Breast epithelium (tissue), 4 donors: ENCODE measurements around the gene ITPRID1. TPM values are rescaled to one million over a fixed set of nuclear protein-coding genes. Genes with fewer than 3 reads are reported as not detected.

Experiments used
- DNase-seq, 2 donors: peaks; one replicate each; pipeline ENCODE4 v3.0.0-alpha.2; 2019; ENCODE audit warnings: low spot score in 2 of 2
- H3K27ac ChIP-seq, 2 donors: fragments of 200-600 bp; sonication (generic) in 1 of 2; one replicate each; pipeline ENCODE4 v1.5.1; 2016 to 2019; ENCODE audit warnings: mild to moderate bottlenecking in 1 of 2
- H3K27me3 ChIP-seq, 2 donors: fragments of 200-600 bp; sonication (generic) in 1 of 2; one replicate each; pipeline versions ENCODE4 v1.5.1 to v1.6.0; 2017 to 2019; ENCODE audit warnings: control low read depth in 1 of 2, mild to moderate bottlenecking in 1 of 2
- H3K36me3 ChIP-seq: fragments of 200-600 bp; one replicate; pipeline ENCODE4 v1.5.1; 2019
- H3K4me1 ChIP-seq, 2 donors: fragments of 200-600 bp; sonication (generic); one replicate each; pipeline ENCODE4 v1.5.1; 2016 to 2019; ENCODE audit warnings: control low read depth in 1 of 2
- H3K4me3 ChIP-seq, 3 donors: fragments of 200-600 bp; sonication (generic); 1 replicate in 2 of 3; 2 replicates in 1 of 3; pipeline ENCODE4 v1.5.1; 2016 to 2019; ENCODE audit warnings: mild to moderate bottlenecking in 3 of 3, moderate library complexity in 2 of 3
- H3K9me3 ChIP-seq, 2 donors: fragments of 200-600 bp; sonication (generic) in 1 of 2; one replicate each; pipeline ENCODE4 v1.5.1; 2016 to 2019; ENCODE audit warnings: control low read depth in 1 of 2
- POLR2A ChIP-seq: fragments of 450-650 bp; IDR thresholded peaks from one replicate; pipeline ENCODE4 v1.6.1; 2016; ENCODE audit warnings: antibody characterized with exemption, mild to moderate bottlenecking, moderate library complexity
- POLR2AphosphoS5 ChIP-seq, 3 donors: sonication (generic); formaldehyde crosslinking; IDR thresholded peaks; one replicate each; pipeline ENCODE4 v1.6.1; 2017; ENCODE audit warnings: antibody characterized with exemption in 3 of 3
- intact Hi-C: fragments of 100-400 bp; cut with DNase I; formaldehyde crosslinking; loops from one replicate; pipeline ENCODE4 v1.15.1; 2023; ENCODE audit warnings: low total_unique reads
- total RNA-seq, 3 donors: library from RNA; depleted of rRNA; stranded (reverse); fragments of >200 nt; gene quantifications; one replicate each; pipeline ENCODE4 v1.1.0, GENCODE V29; 2016
- TF ChIP-seq, protein P1 (sequence below), 3 donors: fragments of 450-650 bp; IDR thresholded peaks; one replicate each; pipeline ENCODE4 v1.5.1; 2016 to 2017; ENCODE audit warnings: antibody characterized with exemption in 3 of 3, mild to moderate bottlenecking in 3 of 3, moderate library complexity in 3 of 3

Gene ITPRID1
- total RNA-seq, 3 donors from 2014 or later: 1.6 to 2.6 TPM; not detected in 1

DNA sequence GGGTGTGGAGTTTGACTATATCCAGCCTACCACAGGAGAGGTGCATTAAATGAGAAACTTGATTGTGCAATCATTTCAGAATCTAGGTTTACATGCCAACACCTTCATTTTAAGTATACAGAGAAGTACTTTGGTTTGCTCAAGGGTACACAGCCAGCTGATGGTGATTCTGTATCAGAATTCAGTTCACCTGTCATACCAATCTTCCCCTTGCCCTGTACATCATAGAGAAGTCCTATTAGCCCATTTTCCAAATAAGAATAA, 138.1 kb downstream of the ITPRID1 start:
- Histone ChIP-seq H3K27me3 (no peaks in the 10 kb centered on the region), H3K4me1 (no peaks in the 10 kb centered on the region), H3K4me3 (no peak overlapping the region), H3K9me3 (no peaks in the 10 kb centered on the region), H3K36me3 (no peaks in the 10 kb centered on the region), H3K27ac (no peak overlapping the region)
- intact Hi-C loops: loop anchor here (10.0 kb wide), 1 partner anchor 517 kb away; no protein-coding TSS in a partner anchor
- DNase-seq: no peak
- TF ChIP-seq POLR2A (no peak), POLR2AphosphoS5 (IDR thresholded peaks at IDR 0.05) (no peak)
- TF ChIP-seq, protein P1, sequence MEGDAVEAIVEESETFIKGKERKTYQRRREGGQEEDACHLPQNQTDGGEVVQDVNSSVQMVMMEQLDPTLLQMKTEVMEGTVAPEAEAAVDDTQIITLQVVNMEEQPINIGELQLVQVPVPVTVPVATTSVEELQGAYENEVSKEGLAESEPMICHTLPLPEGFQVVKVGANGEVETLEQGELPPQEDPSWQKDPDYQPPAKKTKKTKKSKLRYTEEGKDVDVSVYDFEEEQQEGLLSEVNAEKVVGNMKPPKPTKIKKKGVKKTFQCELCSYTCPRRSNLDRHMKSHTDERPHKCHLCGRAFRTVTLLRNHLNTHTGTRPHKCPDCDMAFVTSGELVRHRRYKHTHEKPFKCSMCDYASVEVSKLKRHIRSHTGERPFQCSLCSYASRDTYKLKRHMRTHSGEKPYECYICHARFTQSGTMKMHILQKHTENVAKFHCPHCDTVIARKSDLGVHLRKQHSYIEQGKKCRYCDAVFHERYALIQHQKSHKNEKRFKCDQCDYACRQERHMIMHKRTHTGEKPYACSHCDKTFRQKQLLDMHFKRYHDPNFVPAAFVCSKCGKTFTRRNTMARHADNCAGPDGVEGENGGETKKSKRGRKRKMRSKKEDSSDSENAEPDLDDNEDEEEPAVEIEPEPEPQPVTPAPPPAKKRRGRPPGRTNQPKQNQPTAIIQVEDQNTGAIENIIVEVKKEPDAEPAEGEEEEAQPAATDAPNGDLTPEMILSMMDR (IDR thresholded peaks at IDR 0.05): no peak

DNA sequence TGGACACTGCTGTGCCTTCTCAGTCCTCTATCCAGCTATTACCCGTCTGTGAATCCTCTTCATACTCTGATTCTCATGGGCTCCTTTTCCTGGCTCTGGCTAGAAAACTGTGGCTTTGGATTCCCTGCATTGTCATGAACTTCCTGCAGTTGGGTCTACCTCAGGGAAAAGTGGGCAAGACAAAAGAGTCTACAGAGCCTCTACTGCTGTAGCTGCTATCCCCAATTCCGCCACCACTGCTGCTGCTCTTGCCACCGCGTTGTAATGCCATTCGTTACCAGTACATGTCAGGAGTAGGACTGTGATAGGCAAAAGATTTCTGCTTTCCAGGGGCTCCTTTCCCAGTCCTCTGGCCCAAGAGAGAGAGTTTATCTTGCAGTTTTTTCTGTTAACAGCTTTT, 149.2 kb downstream of the ITPRID1 start:
- no peak for TF ChIP-seq POLR2AphosphoS5 (IDR thresholded peaks at IDR 0.05)
- TF ChIP-seq, protein P1 (IDR thresholded peaks at IDR 0.05): no peak
- TF ChIP-seq POLR2A: no peak
- no peaks in the 10 kb centered on the region for H3K36me3 ChIP-seq
- intact Hi-C loops: loop anchor here (10.0 kb wide), 1 partner anchor 182 kb away; no protein-coding TSS in a partner anchor
- H3K4me1 ChIP-seq: no peaks in the 10 kb centered on the region
- DNase-seq: no peak
- no peaks in the 10 kb centered on the region for H3K27me3 ChIP-seq
- H3K27ac ChIP-seq: no peak overlapping the region
- H3K9me3 ChIP-seq: no peaks in the 10 kb centered on the region
- no peak overlapping the region for H3K4me3 ChIP-seq

DNA sequence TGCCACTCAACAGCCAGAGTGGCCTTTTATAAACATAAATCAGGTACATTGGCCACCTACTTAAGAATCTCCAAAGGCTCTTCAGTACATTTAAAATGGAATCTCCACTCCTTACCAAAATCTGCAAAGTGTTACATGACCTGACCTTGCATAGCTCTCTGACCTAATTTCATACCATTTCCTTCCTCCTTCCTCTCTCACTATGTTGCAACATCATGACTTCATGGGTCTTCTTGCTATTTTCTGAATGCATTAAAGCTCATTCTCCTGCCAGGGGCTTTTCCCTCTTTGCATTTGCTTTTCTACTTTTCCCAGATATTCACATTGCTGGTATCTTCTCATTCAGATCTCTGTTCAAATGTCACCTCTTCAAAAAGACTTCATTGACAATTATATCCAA, 151.0 kb downstream of the ITPRID1 start:
- Histone ChIP-seq H3K4me3 (no peak overlapping the region), H3K36me3 (no peaks in the 10 kb centered on the region), H3K27ac (no peak overlapping the region), H3K27me3 (no peaks in the 10 kb centered on the region), H3K9me3 (no peaks in the 10 kb centered on the region), H3K4me1 (no peaks in the 10 kb centered on the region)
- intact Hi-C loops: loop anchor here (10.0 kb wide), 1 partner anchor 180 kb away; no protein-coding TSS in a partner anchor
- no peak for DNase-seq
- TF ChIP-seq POLR2AphosphoS5 (IDR thresholded peaks at IDR 0.05): no peak
- no peak for TF ChIP-seq POLR2A
- TF ChIP-seq, protein P1 (IDR thresholded peaks at IDR 0.05): no peak

DNA sequence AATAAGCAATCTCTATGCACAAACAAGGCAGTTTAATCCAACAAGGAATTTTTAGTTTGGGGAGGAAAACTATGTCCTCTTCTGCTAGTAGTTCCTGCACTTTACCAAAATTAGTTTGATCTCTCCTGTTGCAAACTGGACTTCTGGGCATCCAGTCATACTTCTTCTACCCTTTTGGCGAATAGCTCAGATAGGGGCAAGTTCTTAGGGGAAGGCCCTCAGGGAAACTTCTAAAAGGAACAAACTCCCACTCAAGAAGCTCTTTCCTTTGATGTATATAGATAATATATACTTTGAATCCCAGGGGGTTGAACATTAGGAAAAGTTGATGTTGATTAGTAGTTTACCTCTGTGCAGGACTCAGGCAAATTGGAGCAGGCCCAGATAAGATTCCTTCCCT, 151.7 kb downstream of the ITPRID1 start:
- Histone ChIP-seq H3K4me1 (no peaks in the 10 kb centered on the region), H3K4me3 (no peak overlapping the region), H3K27ac (no peak overlapping the region), H3K9me3 (no peaks in the 10 kb centered on the region), H3K27me3 (no peaks in the 10 kb centered on the region), H3K36me3 (no peaks in the 10 kb centered on the region)
- TF ChIP-seq POLR2AphosphoS5 (IDR thresholded peaks at IDR 0.05) (no peak), POLR2A (no peak)
- TF ChIP-seq, protein P1 (IDR thresholded peaks at IDR 0.05): no peak
- intact Hi-C loops: loop anchor here (10.0 kb wide), 1 partner anchor 179 kb away; no protein-coding TSS in a partner anchor
- DNase-seq: no peak

DNA sequence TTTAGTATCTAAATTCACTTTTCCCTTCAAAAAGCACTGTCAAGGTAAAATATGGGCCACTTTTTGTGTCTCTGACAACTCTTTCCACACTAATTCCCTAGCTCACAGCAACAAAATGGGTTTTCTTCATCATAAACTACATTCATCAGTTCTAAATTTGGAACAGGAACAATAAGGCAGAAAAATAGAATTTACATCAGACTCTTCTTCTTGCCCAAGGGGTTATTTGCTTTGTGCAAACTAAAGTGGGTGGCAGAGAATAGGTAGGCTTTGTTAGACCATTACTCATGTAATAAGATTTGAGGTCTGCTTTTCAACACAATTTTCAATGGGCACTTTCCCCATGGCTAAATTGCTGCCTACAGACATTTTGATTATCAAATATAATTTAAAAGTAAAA, 155.6 kb downstream of the ITPRID1 start:
- DNase-seq: no peak
- intact Hi-C loops: loop anchor here (10.0 kb wide), 1 partner anchor 175 kb away; no protein-coding TSS in a partner anchor
- Histone ChIP-seq H3K9me3 (no peaks in the 10 kb centered on the region), H3K4me1 (no peaks in the 10 kb centered on the region), H3K36me3 (no peaks in the 10 kb centered on the region), H3K4me3 (no peak overlapping the region), H3K27me3 (no peaks in the 10 kb centered on the region), H3K27ac (no peak overlapping the region)
- TF ChIP-seq POLR2A: no peak
